PC-3 (cell line): Measurements from ENCODE around the gene ACTN1.

Experiments used
- CTCF ChIP-seq: fragments of 300-600 bp; sonication (generic); conservative IDR thresholded peaks from 2 replicates; pipeline ENCODE4 v1.5.1; 2017; ENCODE audit warnings: antibody characterized with exemption, low read depth, mild to moderate bottlenecking, low read length
- EZH2phosphoT487 ChIP-seq: fragments of 300-600 bp; sonication (generic); IDR thresholded peaks from 2 replicates; pipeline ENCODE4 v1.6.1; 2018; ENCODE audit warnings: mild to moderate bottlenecking, antibody characterized with exemption, low read length, borderline replicate concordance

GRCh38 chr14:69014829-69015259 lies 35.7 kb upstream of the ACTN1 start:
- no peak for TF ChIP-seq EZH2phosphoT487
- TF ChIP-seq CTCF, result no peak
